Cortex of kidney (tissue), 1 donor: ENCODE results near the gene LRMDA.

ENCODE experiments used
- DNase-seq: peaks from one replicate; lab custom pipeline; 2025; lab: John Stamatoyannopoulos, UW

Gene LRMDA

DNA sequence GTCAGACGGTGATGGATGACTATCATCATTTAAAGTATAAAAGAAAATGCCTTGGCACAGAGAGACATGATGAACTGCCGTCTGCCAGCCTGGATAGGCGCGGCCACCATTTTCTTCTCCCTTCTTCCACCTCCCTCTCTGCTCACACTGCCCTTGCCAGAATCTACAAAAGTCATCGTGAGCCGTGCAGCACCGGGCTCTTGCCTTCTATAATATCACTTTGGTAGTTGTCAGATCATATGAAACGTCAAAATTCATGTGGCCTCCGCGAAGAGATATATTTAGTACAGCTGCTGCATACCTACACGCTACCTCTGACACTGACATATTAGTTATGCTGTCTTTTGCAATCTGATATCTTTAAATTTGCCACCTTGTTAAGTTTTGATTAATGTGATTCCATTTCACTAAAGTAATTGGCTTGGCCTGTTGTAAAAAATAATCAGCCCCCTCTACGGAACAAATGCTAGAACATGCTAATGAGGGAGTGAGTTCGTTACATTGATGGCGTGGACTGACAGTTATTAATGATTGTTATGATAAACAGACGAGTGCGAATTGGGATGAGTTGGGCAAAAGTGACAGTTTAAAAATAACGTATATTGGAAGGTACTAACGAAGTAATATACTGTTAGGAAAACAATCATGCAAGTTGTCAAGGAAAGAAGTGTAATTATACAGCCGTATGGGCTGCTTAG is 214.9 kb downstream of the LRMDA start:
- no peak for DNase-seq

DNA sequence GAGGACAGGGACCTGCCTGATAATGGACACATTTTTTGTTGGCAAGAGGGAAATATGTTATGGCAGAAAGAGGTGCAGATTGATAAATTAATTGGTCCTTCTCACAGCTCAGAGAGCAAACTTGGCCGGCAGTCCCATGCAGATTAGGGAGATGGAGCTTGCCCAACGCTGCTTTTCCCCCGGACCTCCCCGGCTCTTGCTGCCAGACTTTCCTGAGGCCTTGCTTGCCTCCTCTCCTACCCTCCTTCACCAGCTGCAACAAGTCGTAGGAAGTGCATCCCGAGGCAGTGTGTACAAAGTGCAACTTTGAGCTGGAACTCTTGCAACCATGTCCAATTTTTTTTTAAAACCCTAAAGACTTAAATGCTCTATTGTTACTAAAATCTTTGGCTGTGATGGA is 215.5 kb downstream of the LRMDA start:
- no peak for DNase-seq

GRCh38 chr10:75647675-75648074 is 216.3 kb downstream of the LRMDA start:
- DNase-seq, result no peak

- no peak for DNase-seq
Measured at GRCh38 chr10:75648351-75648750, 216.9 kb downstream of the LRMDA start.

GRCh38 chr10:75648854-75649253 is 217.4 kb downstream of the LRMDA start:
- DNase-seq, result no peak

DNA sequence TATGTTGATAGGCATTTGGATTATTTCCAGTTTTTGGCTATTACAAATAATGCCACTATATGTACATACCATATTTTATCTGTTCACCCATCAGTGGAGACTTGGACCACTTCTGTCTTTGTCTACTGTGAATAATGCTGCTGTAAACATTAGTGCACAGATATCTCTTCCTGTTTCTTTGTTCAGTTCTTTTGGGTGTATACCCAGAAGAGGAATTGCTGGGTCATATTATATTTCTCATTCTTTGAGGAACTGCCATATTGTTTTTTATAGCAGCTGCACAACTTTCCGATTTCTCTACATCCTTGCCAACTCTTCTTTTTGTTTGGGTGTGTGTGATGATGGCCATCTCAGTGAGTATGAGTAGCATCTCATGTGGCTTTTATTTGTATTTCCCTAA is 218.0 kb downstream of the LRMDA start:
- no peak for DNase-seq

DNA sequence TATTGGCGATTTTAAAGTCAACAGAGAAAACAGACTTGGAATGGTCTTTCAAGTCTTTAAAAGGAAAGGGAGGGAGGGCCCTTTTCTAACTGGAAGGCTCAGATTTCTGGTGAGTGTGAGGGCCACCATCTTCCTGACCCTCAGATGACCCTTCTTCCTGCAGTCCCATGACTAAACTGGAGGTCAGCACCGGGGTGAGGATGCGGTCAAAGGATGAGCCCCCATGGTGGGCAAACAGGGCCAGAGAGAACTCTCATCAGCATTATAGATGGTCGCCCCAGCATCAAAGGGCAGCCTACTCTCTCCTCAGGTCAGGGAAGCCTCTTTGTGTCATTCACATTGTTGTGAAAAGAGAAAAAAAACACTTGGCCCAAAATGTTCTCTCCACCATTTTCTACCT is 219.2 kb downstream of the LRMDA start:
- no peak for DNase-seq

GRCh38 chr10:75651417-75651816 is 220.0 kb downstream of the LRMDA start:
- no peak for DNase-seq

GRCh38 chr10:75652146-75652740 is 220.8 kb downstream of the LRMDA start:
- DNase-seq, result no peak

- DNase-seq, result no peak
Measured at GRCh38 chr10:75653761-75654160, 222.3 kb downstream of the LRMDA start.

DNA sequence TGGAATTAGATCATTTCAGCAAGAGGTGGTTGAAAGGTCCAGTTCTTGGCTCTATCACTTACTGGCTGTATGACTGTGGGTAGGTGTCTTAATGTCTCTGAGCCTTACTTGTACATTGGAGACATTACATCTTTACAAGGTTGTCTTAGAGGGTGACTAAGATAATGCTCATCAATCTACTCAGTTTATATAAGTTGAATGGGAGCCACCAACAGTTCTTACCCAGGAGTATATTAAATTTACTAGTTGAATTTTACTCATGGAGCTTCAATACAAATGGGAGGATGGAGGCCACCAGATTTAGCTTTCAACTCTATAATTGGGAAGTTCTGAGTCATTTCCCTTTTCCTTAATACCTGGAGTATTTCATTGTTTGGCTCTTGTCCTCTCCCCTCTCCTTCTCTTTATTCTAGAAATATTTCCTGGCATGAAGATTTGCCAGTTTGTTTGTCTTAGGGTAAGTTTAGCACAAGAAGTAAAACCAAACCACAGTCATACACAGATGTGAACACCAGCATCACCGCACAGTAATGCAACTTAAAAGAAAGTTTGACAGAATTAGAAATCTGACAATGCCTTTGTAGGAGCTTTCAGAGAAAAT is 222.8 kb downstream of the LRMDA start:
- DNase-seq, result no peak

GRCh38 chr10:75654772-75655171 is 223.3 kb downstream of the LRMDA start:
- DNase-seq, result no peak

DNA sequence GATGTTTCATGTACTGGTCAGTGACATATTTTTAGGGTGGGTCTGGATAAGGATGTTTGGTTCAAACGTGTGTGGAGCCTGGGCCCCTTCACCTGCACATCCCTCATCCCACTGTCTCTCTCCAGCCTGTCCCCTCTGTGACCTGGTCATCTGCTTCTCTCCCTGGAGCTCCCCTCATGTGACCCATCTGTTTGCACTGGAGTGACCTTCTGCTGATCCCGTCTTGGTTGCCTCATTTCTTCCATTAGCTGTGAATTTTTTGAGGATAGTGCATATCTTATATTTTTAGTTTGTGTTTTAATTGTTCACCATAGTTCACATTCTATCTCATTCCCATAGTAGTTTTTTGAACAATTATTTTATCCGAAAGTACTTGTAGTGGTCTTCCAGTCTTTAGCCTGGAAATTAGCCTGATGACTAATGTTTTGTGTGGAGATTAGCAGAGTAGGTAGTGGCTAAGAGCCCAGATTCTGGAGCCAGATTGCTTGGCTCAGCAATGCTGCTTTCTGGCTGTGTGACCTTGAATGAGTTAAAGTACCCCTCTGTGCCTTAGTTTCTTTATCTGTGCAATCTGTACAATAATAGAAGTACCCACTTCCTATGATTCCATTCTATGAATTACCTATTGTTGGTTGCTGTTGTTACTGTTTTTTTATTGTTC is 224.5 kb downstream of the LRMDA start:
- no peak for DNase-seq

DNA sequence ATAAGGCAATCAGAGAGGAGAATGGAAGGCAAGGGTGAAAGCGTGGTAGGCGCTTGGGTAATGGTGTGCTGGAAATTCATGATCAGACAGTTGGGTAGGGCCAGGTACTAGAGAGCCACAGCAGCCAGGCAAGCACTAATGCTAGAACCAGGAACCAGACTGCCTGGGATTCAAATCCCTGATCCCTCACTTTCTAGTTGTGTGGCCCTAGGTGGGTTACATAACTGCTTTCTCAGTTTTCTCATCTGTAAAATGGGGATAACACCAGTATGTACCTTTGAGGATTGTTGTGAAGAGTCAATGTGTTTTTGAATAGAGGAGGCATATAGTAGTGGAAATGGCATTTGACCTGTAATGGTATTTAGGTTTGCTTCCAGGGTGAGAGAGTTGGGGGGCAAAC is 225.9 kb downstream of the LRMDA start:
- no peak for DNase-seq

DNA sequence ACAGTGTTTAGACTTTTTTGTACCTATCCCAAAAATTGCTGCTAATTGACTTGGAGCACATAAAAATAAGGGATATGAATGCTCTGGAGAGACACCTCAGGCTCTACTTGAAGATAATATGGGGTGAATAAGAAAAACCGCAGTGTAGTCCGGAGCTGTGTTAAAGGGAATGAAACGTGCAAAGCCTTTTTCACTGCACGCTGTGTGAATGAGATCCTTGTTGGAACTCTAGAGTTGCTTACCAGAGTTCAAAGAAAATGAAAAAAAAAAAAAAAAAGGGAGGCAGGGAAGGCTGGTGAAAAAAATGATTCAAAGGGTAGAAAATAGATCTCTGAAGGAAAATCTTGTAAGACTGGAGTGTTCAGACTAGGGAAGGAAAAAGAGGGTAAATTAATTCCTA is 226.6 kb downstream of the LRMDA start:
- no peak for DNase-seq

DNA sequence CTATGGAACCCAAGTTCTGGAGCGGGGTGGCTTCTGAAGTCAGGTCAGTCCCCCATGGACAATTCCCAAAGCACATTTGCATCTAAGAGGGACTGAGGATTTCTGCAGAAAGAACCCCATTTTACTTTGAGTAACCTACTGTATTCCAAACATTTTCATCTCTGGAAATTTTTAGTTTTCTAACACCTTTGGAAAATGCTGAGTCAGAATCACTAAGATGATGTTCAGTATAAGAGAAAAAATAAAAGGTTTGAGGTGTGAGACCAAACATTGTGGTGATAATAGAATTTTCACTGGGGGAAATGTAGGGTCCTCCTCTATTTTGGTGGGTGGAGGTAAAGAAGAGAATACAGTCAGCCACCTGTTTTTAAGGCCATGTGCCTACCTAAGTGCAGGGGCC is 227.1 kb downstream of the LRMDA start:
- no peak for DNase-seq

GRCh38 chr10:75658915-75659314 is 227.5 kb downstream of the LRMDA start:
- no peak for DNase-seq

GRCh38 chr10:75660823-75661222 is 229.4 kb downstream of the LRMDA start:
- DNase-seq, result no peak

GRCh38 chr10:75662715-75663114 is 231.3 kb downstream of the LRMDA start:
- DNase-seq, result no peak

DNA sequence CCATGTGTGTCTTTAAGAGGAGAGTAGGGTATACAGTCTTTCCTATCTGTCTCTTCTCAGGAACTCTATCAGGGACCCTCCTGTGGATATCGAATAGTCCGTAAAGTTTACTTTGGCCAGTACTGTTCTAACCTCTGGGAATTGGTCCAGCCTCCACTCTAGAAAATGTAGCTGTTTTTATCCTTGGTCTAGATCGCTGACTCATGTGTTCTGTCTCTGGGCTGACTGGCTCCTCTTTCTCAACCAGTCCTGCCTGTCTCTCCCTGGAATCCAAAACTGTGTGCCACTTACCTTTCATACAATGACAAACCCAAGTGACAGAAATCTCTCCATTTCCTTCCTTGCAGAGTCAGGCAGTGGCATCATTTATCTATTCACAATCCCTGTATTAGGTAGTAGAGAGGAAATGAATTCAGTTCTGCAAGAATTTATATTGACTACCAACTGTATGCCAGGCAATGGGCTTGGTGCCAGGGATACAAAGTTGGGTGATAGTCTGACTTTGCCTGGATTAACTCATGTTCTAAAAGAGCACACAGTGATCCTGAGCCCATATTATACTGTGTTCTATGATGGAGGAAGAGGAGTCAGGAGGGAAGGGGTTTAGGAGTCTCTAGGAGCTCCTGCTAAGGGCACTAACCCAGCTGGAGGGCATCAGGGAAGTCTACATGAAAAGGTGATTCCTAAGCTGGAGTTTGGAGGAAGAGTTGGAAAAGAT is 232.7 kb downstream of the LRMDA start:
- no peak for DNase-seq

GRCh38 chr10:75664968-75665367 is 233.5 kb downstream of the LRMDA start:
- no peak for DNase-seq

DNA sequence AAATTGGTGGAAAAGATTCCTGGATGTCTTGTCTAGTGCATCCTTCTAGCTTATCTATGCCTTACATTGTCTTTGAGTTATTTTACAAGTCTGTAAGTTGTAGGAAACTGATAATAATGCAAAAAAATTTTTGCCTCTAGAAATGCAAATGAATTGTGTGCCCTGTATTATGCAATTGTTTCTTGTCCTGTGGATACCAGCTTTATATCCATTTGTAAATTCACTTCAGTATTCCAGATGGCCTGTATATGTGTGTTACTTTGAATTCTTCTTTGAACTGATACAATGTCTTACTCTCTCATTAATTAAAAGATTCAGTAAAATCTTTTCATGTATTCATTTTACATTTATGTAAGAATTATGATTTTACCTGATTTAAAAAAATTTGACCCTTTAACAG is 234.3 kb downstream of the LRMDA start:
- DNase-seq, result no peak
